Ishikawa (cell line): ENCODE results near the gene FST.

ENCODE experiments used
- CEBPB ChIP-seq: IDR thresholded peaks from 2 replicates; pipeline ENCODE4 v1.6.1; 2012
- CREB1 ChIP-seq: IDR thresholded peaks from 2 replicates; pipeline ENCODE4 v1.6.1; 2012; ENCODE audit warnings: low read depth
- EGR1 ChIP-seq: IDR thresholded peaks from 2 replicates; pipeline ENCODE4 v1.6.1; 2012
- EP300 ChIP-seq: IDR thresholded peaks from 2 replicates; pipeline ENCODE4 v1.6.1; 2012; ENCODE audit warnings: borderline replicate concordance
- MAX ChIP-seq: IDR thresholded peaks from 2 replicates; pipeline ENCODE4 v1.6.1; 2012
- NFIC ChIP-seq: IDR thresholded peaks from 2 replicates; pipeline ENCODE4 v1.6.1; 2012
- TAF1 ChIP-seq: IDR thresholded peaks from 2 replicates; pipeline ENCODE4 v1.6.1; 2012; ENCODE audit warnings: low read depth, mild to moderate bottlenecking
- TCF12 ChIP-seq: IDR thresholded peaks from 2 replicates; pipeline ENCODE4 v1.6.1; 2012; ENCODE audit warnings: low read depth
- USF1 ChIP-seq: IDR thresholded peaks from 2 replicates; pipeline ENCODE4 v1.6.1; 2012
- YY1 ChIP-seq: IDR thresholded peaks from 2 replicates; pipeline ENCODE4 v1.6.1; 2012; ENCODE audit warnings: low read depth
- ZBTB7A ChIP-seq: IDR thresholded peaks from 2 replicates; pipeline ENCODE4 v1.6.1; 2012; ENCODE audit warnings: low read depth

- no peak for TF ChIP-seq YY1
- no peak for TF ChIP-seq ZBTB7A
- TF ChIP-seq MAX, result no peak
- TF ChIP-seq EP300, result no peak
- no peak for TF ChIP-seq TCF12
- TF ChIP-seq EGR1, result no peak
- no peak for TF ChIP-seq NFIC
- no peak for TF ChIP-seq TAF1
- TF ChIP-seq USF1, result no peak
- no peak for TF ChIP-seq CREB1
- no peak for TF ChIP-seq CEBPB
Observed at GRCh38 chr5:53515988-53516387, 35.6 kb downstream of the FST start.
